ENCODE data around the gene PGK1.

PGK1 gene

GRCh38 chrX:78168065-78168464 lies 64.0 kb downstream of the PGK1 start:
- DNase-seq = no peak

All from amygdala (tissue), 56 donors.